HG03139 (cell line): Measurements from ENCODE around the gene TALDO1.

Experiments
- ATAC-seq: cut with Tn5 transposase; IDR thresholded peaks from one replicate; pipeline ENCODE4 v1.9.1; 2021; ENCODE audit not compliant: unreplicated experiment

Gene TALDO1

GRCh38 chr11:798093-798713 lies 50.9 kb downstream of the TALDO1 start, which contains the start of gene SLC25A22:
Gene SLC25A22, minus strand, starts transcription at chr11:798281. Its CDS starts 3,275 bp downstream, at chr11:795006.
- ATAC-seq: peak; percentile 45

DNA sequence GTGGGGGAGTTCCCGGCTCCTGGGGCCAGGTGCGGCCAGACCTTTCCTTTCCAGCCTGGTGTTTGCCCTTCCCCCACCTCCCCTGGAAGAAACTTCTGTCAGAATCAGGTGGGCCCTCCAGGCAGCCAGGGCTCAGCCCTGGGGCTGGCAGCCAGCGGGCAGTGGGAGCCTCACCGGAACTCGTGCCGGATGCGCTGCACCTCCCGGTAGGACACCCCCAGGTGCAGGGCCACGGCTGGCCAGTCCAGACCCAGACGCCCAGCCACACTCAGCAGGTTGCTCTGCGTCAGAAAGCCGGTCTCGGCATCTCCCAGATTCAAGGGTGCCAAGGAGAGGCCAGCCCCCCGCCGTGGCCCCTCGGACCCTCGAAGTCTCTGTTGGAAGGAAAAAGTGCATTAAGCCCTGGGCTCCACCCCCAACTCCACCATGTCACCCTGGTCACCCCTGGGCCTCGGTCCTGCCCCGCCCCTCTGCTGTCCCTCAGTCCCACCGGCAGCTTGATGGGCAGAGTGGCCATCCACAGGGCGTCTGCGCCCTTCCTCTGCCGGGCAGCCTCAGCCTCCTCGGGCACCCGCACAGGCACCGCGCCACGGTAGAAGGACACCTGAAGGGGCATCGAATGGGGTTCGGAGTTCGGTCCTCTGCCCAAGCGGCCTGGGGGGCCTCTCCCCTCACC lies 52.5 kb downstream of the TALDO1 start:
- no peak for ATAC-seq

GRCh38 chr11:800473-800872 lies 53.2 kb downstream of the TALDO1 start:
- no peak for ATAC-seq

- no peak for ATAC-seq
Observed at GRCh38 chr11:801097-801780, 54.0 kb downstream of the TALDO1 start.

DNA sequence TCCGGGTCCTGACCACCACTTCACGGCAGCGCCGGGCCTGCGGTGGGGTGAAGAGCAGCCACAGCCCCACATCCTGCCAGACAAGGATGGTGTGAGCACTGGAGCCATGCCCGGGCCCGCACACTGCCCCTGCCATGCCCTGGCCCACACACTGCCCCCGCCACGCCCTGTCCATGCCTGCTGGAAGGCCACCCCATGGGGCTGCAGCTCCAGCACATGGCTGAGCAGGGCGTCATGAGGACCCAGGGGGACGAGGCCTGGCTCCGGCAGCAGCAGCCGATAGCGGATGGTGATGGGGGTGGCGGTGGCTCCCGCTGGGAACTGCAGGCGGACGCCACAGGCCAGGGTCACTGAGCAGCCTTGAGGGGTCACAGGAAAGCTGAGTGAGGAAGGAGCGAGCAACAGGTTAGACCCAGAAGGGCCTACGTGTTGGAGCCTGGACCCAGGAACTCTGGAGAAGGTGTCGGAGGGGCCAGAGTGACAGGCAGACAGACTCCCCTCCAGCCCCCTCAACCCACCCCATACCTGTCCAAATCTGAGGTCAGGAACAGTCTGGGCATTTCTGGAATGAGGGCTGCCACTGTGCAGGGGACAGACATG lies 54.9 kb downstream of the TALDO1 start:
- no peak for ATAC-seq

- ATAC-seq: no peak
Observed at GRCh38 chr11:802693-803466, 55.6 kb downstream of the TALDO1 start.

DNA sequence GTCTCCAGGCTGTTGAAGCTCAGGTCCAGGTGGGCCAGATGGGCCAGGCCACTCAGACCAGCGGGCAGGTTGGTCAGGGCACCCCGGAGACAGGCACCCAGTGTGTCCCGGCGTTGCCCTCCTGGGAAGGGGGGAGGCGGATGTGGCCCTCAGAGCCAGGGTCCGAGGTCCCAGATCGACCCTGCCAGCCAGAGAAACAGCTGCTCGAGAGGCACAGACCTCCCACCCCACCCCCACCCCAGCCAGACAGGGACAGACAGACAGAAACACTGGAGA lies 56.1 kb downstream of the TALDO1 start:
- ATAC-seq: no peak

- ATAC-seq: no peak
Observed at GRCh38 chr11:803770-804598, 56.7 kb downstream of the TALDO1 start.

DNA sequence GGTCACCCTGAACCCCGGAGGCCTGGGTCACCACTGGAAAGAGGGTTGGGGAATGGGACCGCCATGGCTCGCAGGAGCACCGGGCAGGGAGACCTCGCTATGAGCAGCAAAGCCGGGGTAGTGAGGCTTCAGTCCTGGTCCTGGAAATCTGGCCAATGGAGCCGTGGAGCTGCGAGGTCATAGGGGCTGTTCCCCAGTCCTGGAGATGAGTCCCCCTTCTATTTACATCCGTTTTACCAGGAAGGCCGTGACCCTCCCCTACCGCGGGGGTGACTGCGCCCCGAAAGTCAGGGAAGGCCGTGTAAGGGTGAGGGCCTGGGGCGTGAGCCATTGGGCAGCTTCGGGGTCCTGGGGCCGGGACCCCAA lies 57.3 kb downstream of the TALDO1 start:
- ATAC-seq: no peak

- no peak for ATAC-seq
Observed at GRCh38 chr11:808427-809286, 61.4 kb downstream of the TALDO1 start.

DNA sequence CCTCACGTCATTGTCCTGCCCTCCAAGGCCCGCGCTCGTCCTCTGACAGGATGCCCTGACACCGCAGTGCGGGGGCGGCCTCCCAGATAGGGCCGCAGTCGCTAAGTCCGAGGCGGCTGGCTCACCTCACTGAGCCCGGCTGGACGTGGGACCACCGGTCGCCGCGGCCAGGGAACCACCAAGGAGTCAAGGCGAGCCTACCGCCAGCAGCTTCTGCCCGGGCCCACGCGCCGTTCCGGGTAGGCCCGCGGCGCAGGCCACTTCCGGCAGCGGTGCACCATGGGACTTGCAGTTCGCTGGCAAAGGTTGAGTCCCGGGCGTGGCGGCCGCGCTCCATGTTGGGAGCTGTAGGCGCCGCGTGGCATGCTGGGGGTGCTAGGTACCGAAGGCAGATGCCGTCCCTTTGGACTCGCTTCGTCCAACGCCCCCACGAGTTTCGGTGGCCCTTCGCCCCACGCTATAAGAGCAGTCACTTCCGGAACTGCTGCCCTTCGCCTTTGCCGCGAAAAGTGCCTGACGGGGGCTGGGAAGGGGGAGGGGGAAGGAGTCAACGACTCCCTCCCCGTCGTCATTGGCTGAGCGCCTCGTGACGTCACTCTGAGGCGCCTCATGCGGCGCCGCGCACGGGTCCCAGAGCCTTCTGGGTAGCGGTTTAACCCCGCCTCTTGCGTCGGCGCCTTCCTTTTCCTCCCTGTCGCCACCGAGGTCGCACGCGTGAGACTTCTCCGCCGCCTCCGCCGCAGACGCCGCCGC lies 62.2 kb downstream of the TALDO1 start, which contains the start of gene RPLP2:
Gene RPLP2 (plus strand): TSS at position 681 of the 753 bp plus-strand sequence. CDS start 268 bp downstream, outside the sequence.
- ATAC-seq: peak; percentile 58

DNA sequence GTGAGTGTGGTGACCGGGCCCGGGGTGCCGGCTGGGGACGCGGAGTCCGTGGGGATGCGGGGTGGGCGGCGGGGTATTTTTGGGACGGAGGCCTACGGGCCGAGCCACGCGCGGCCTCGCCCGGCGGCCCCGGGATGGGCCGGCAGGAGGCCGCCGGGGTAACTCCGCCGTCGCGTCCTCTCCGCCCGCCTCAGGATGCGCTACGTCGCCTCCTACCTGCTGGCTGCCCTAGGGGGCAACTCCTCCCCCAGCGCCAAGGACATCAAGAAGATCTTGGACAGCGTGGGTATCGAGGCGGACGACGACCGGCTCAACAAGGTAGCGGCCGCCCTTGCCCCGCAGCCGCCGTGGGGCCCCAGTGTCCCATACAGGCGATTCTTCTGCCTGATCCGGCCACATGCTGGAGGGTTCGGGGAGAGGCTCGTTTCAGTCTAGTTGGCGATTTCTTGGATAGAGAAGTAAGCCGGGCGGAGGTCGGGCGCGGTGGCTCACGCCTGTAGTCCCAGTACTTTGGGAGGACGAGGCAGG lies 62.8 kb downstream of the TALDO1 start:
- no peak for ATAC-seq

DNA sequence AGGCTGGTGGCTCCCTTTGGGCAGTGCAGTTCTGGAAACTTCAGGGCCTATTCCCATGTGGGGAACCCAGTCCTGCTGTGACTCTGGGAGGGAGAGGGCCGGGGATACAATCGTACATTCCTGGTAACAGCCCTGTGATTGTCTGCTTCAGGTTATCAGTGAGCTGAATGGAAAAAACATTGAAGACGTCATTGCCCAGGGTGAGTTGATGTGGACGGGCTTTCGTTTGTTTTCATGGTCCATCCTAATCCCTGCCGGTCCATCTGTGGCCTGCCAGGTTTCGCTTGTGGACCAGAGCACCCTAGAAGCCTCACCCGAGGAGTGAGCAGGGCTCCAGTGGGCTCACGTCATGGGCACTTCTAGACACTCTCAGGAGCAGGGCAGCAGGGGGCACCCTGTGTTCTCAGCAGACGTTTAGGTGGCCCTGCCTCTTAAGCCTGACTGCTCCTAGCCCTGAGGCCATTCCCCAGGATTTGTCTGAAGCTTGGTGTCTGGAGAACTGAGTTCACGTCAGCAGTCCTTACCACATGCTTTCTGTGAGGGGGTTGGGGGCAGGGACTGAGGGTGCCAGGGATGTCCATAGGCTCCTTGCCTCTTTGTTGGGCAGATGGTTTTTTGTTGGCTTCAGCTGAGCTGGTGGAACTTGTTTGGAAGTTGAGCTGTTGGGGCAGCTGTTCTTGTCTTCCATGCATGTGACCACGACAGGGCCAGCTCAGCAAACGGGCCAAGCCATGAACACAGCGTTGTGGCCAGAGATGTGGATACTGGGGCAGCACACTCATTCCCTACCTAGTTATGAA lies 64.4 kb downstream of the TALDO1 start:
- no peak for ATAC-seq

DNA sequence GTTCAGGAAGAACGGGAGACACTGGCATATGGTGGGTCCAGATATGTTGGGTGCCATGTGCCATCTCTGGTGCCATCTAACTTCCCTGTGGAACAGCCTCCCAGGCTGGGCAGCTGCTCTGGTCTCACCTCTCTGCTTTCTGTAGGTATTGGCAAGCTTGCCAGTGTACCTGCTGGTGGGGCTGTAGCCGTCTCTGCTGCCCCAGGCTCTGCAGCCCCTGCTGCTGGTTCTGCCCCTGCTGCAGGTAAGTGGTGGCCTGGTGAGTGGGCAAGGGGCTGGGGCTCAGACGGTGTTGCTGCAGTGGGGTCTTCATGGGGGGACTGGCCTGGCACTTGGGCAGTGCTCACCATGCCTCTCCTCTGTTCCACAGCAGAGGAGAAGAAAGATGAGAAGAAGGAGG lies 65.1 kb downstream of the TALDO1 start:
- no peak for ATAC-seq

DNA sequence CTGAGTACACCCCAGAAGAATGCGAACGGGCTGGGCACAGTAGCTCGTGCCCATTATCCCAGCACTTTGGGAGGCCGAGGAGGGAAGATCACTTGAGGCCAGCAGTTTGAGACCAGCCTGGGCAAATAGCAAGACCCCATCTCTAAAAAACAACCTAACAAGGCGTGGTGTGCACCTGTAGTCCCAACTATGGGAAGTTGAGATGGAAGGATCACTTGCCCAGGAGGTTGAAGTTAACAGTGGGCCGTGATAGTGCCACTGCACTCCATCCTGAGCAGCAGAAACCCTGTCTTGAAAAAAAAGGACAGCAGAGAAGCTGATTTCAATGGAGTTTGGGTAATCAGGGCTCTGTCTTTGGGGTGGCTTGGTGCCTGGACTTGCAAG lies 65.8 kb downstream of the TALDO1 start:
- ATAC-seq: no peak

DNA sequence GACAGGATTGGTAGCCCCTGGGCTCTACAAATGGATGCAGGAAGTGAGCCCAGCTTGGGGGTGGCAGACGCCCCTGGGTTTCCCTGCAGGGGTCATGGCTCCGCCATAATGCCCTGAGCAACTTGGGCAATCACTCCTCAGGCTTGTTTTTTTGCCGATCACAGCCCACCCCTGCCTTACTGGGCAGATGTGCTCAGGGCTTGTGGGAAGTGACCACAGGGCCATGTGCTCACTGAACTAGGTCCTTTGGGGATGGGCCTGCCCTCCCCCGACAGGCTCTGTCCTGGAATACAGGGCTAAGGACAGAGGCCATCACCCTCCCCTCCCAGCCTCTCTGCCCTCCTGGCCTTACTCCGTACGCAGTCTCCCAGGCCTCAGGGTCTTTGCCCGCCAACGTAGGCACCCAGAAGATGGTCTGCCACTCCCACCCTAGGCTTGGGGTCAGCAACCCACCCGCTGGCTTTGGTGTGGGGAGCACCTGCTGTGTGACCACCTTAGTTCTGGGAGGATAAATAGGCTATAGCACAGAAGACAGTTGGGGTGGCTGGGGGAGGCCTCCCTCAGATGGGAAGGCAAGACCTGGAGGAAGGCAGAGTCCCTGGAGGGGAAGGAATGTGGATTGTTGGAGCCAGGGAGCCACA lies 66.3 kb downstream of the TALDO1 start:
- ATAC-seq: no peak
